WTC11 (cell line): ENCODE data around the gene GPX4.

ENCODE experiments used
- CTCF ChIP-seq: fragments of 200-600 bp; IDR thresholded peaks from 2 replicates; pipeline ENCODE4 v1.8.0; 2022; ENCODE audit warnings: antibody characterized with exemption
- ESRRA ChIP-seq: sonication (generic); formaldehyde crosslinking; IDR thresholded peaks from 2 replicates; pipeline ENCODE4 v1.8.1; 2022; ENCODE audit warnings: mild to moderate bottlenecking, missing genetic modification reagents, borderline replicate concordance
- ETV6 ChIP-seq: sonication (generic); formaldehyde crosslinking; IDR thresholded peaks from 2 replicates; pipeline ENCODE4 v1.8.1; 2022; ENCODE audit warnings: mild to moderate bottlenecking, missing genetic modification reagents
- GABPB1 ChIP-seq: sonication (generic); formaldehyde crosslinking; IDR thresholded peaks from 2 replicates; pipeline ENCODE4 v1.8.1; 2023; ENCODE audit warnings: mild to moderate bottlenecking, missing genetic modification reagents
- NR2C2 ChIP-seq: sonication (generic); formaldehyde crosslinking; IDR thresholded peaks from 2 replicates; pipeline ENCODE4 v1.8.0; 2022; ENCODE audit warnings: mild to moderate bottlenecking, missing genetic modification reagents
- ZNF121 ChIP-seq: sonication (generic); formaldehyde crosslinking; IDR thresholded peaks from 2 replicates; pipeline ENCODE4 v1.8.0; 2023; ENCODE audit warnings: missing genetic modification reagents

GRCh38 chr19:1065606-1066109 lies 38.1 kb upstream of the GPX4 start:
- TF ChIP-seq ZNF121 (CRISPR knock-in tag): no peak
- no peak for TF ChIP-seq ESRRA
- no peak for TF ChIP-seq CTCF
- no peak for TF ChIP-seq ETV6
- TF ChIP-seq NR2C2 (CRISPR knock-in tag): no peak
- no peak for TF ChIP-seq GABPB1 (CRISPR knock-in tag)
